Measurements from ENCODE around the gene SH2D1A.

DNA sequence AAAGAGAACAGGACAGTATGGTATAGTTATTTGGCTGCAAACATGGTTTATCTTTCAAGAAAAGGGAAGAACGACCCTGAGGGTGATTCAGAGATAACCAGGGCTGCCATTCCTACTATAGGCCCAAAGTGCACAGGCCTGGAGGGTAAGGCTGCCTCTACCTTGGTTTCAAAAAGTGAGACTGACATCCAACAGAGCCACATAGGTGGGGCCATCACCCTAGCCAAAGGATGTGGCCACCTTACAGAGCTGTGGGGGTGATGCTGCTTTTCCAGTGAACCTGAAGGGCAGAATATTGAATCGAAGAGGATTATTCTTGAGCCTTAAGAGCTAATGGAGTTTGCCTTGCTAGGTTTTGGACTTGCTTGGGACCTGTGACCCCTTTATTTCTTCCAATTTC lies 15.7 kb downstream of the SH2D1A start:
- TF ChIP-seq CTCF (IDR thresholded peaks at IDR 0.05 in 4 of 5, conservative IDR thresholded peaks at IDR 0.05 in 1 of 5) (no peak), POLR2A (IDR thresholded peaks at IDR 0.05) (no peak)
